GM12891 (cell line): ENCODE data around the gene IGFL3.

Experiments used
- PAX5 ChIP-seq: IDR thresholded peaks from 2 replicates; pipeline ENCODE4 v1.6.1; 2011; ENCODE audit warnings: low read length, moderate library complexity, mild to moderate bottlenecking; ENCODE audit not compliant: insufficient read depth, severe bottlenecking
- POLR2A ChIP-seq: IDR thresholded peaks from 2 replicates; pipeline ENCODE4 v1.6.1; 2011; ENCODE audit warnings: low read depth, low read length, control low read depth
- POLR2AphosphoS5 ChIP-seq: IDR thresholded peaks from 2 replicates; pipeline ENCODE4 v1.6.1; 2011; ENCODE audit warnings: low read depth, low read length, control low read depth
- POU2F2 ChIP-seq: IDR thresholded peaks from 2 replicates; pipeline ENCODE4 v1.6.1; 2011; ENCODE audit warnings: low read depth, mild to moderate bottlenecking, control low read depth, low read length, moderate library complexity
- SPI1 ChIP-seq: IDR thresholded peaks from 2 replicates; pipeline ENCODE4 v1.6.1; 2011; ENCODE audit warnings: low read depth, low read length, control low read depth
- TAF1 ChIP-seq: IDR thresholded peaks from 2 replicates; pipeline ENCODE4 v1.6.1; 2011; ENCODE audit warnings: low read depth, low read length, control low read depth

- TF ChIP-seq POLR2AphosphoS5 (no peak), POLR2A (no peak), TAF1 (no peak), SPI1 (0 out of 2 replicates have a peak, but pooled peaks have one; percentile 1), POU2F2 (no peak), PAX5 (no peak)
These were observed 8.7 kb upstream of the IGFL3 start for GRCh38 chr19:46133101-46133627.
